ENCODE measurements around the gene RALY. TPM values are rescaled to one million over a fixed set of nuclear protein-coding genes. Genes with fewer than 3 reads are reported as not detected.
A peak's percentile ranks its signal among the peaks of the same experiment; 100 is the strongest.

Gene RALY
- total and polyA plus RNA-seq, 2 experiments from 2014 or later: 122 to 240 TPM

GRCh38 chr20:34065260-34065659 is 71.5 kb downstream of the RALY start:
- Histone ChIP-seq H2AFZ (no peak overlapping the region), H3K4me1 (ENCODE audit: insufficient read depth) (peaks cover 10% of the 10 kb centered on the region), H3K36me3 (replicated peaks; ENCODE audit: insufficient read depth, low read depth) (no peaks in the 10 kb centered on the region), H3K9me2 (replicated peaks; ENCODE audit: insufficient read depth) (no peaks in the 10 kb centered on the region), H3K4me2 (no peak overlapping the region), H4K20me1 (ENCODE audit: insufficient read depth, poor library complexity, severe bottlenecking) (peaks cover 85% of the 10 kb centered on the region), H3K4me3 (no peak overlapping the region), H3K27ac (no peak overlapping the region), H3K27me3 (no peaks in the 10 kb centered on the region), H3K79me2 (peaks cover 74% of the 10 kb centered on the region), H3K9me3 (ENCODE audit: low read depth) (no peaks in the 10 kb centered on the region)
- TF ChIP-seq EZH2phosphoT487 (IDR thresholded peaks at IDR 0.05; ENCODE audit: low read depth, severe bottlenecking, unreplicated experiment) (no peak), EZH2 (IDR thresholded peaks at IDR 0.05; ENCODE audit: borderline replicate concordance) (no peak), CTCF (IDR thresholded peaks at IDR 0.05; ENCODE audit: poor library complexity) (no peak)
- 80% methylated on average over 2 of the region's 2 CpGs for WGBS (ENCODE audit: low lambda C conversion rate, missing lambda C conversion rate)
- peak; percentile 44 for DNase-seq (ENCODE audit: low spot score)

- H3K9me3 ChIP-seq (ENCODE audit: low read depth): no peaks in the 10 kb centered on the region
- no peak for TF ChIP-seq EZH2 (IDR thresholded peaks at IDR 0.05; ENCODE audit: borderline replicate concordance)
- no peak for TF ChIP-seq EZH2phosphoT487 (IDR thresholded peaks at IDR 0.05; ENCODE audit: low read depth, severe bottlenecking, unreplicated experiment)
- no peak for TF ChIP-seq CTCF (IDR thresholded peaks at IDR 0.05; ENCODE audit: poor library complexity)
- DNase-seq (ENCODE audit: low spot score): peak; percentile 33
- H2AFZ ChIP-seq: no peak overlapping the region
- WGBS (ENCODE audit: low lambda C conversion rate, missing lambda C conversion rate): 65% methylated on average over 3 of the region's 3 CpGs
- no peaks in the 10 kb centered on the region for H3K36me3 ChIP-seq (replicated peaks; ENCODE audit: insufficient read depth, low read depth)
- H4K20me1 ChIP-seq (ENCODE audit: insufficient read depth, poor library complexity, severe bottlenecking): peaks cover 72% of the 10 kb centered on the region
- H3K4me3 ChIP-seq: no peak overlapping the region
- H3K27me3 ChIP-seq: no peaks in the 10 kb centered on the region
- H3K4me2 ChIP-seq: no peak overlapping the region
- no peaks in the 10 kb centered on the region for H3K9me2 ChIP-seq (replicated peaks; ENCODE audit: insufficient read depth)
- peak overlapping the region; percentile 39 for H3K27ac ChIP-seq
- peaks cover 74% of the 10 kb centered on the region for H3K79me2 ChIP-seq
- peaks cover 10% of the 10 kb centered on the region for H3K4me1 ChIP-seq (ENCODE audit: insufficient read depth)
Measured at GRCh38 chr20:34066476-34067090, 72.9 kb downstream of the RALY start.

GRCh38 chr20:34068001-34068400 is 74.3 kb downstream of the RALY start:
- Histone ChIP-seq H4K20me1 (ENCODE audit: insufficient read depth, poor library complexity, severe bottlenecking) (peaks cover 71% of the 10 kb centered on the region), H3K36me3 (replicated peaks; ENCODE audit: insufficient read depth, low read depth) (no peaks in the 10 kb centered on the region), H3K9me2 (replicated peaks; ENCODE audit: insufficient read depth) (no peaks in the 10 kb centered on the region), H3K4me1 (ENCODE audit: insufficient read depth) (peaks cover 10% of the 10 kb centered on the region), H2AFZ (no peak overlapping the region), H3K4me3 (no peak overlapping the region), H3K4me2 (no peak overlapping the region), H3K27me3 (no peaks in the 10 kb centered on the region), H3K9me3 (ENCODE audit: low read depth) (no peaks in the 10 kb centered on the region), H3K79me2 (peaks cover 71% of the 10 kb centered on the region), H3K27ac (no peak overlapping the region)
- TF ChIP-seq EZH2phosphoT487 (IDR thresholded peaks at IDR 0.05; ENCODE audit: low read depth, severe bottlenecking, unreplicated experiment) (no peak), CTCF (IDR thresholded peaks at IDR 0.05; ENCODE audit: poor library complexity) (no peak), EZH2 (IDR thresholded peaks at IDR 0.05; ENCODE audit: borderline replicate concordance) (no peak)
- no peak for DNase-seq (ENCODE audit: low spot score)
- WGBS (ENCODE audit: low lambda C conversion rate, missing lambda C conversion rate): 95% methylated on average over 1 of the region's 1 CpG

Measured in hepatocyte (in vitro differentiated cells).